Activated CD8-positive, alpha-beta T cell treated with anti-CD3 and anti-CD28 coated beads, Interleukin-2, amount 10 ng/mL, durations not matched to agents 7 days and 5 days (primary cell): Measurements from ENCODE around the gene PTPN14. TPM values are rescaled to one million over a fixed set of nuclear protein-coding genes. Genes with fewer than 3 reads are reported as not detected.

Experiments
- ATAC-seq: fragments of 150-1000 bp; cut with Tn5 transposase; one replicate; pipeline ENCODE4 v1.10.0; 2021; ENCODE audit warnings: moderate library complexity
- CTCF ChIA-PET: fragments of 350-600 bp; sonication (Branson Sonifier 250); formaldehyde crosslinking; loops from one replicate; lab custom pipeline; 2021; ENCODE audit warnings: antibody characterized with exemption; lab: Charles Lee
- POLR2A ChIA-PET: fragments of 350-600 bp; sonication (Branson Sonifier 250); formaldehyde crosslinking; loops from one replicate; lab custom pipeline; 2021; ENCODE audit warnings: antibody characterized with exemption; lab: Charles Lee
- DNase-seq: peaks from one replicate; pipeline ENCODE4 v3.0.0-alpha.2; 2020
- H3K27ac Mint-ChIP-seq: one replicate; pipeline ENCODE4 v1.8.0; 2021; ENCODE audit warnings: mild to moderate bottlenecking, mixed read lengths
- H3K27me3 Mint-ChIP-seq: one replicate; pipeline ENCODE4 v1.8.0; 2021; ENCODE audit warnings: low read depth, mixed read lengths
- H3K36me3 Mint-ChIP-seq: one replicate; pipeline ENCODE4 v1.8.0; 2021; ENCODE audit warnings: low read depth, mixed read lengths
- H3K4me1 Mint-ChIP-seq: one replicate; pipeline ENCODE4 v1.8.0; 2021; ENCODE audit warnings: low read depth, mixed read lengths
- H3K4me3 Mint-ChIP-seq: one replicate; pipeline ENCODE4 v1.8.0; 2021; ENCODE audit warnings: mild to moderate bottlenecking, mixed read lengths
- H3K9me3 Mint-ChIP-seq: one replicate; pipeline ENCODE4 v1.8.0; 2022; ENCODE audit warnings: mixed read lengths; ENCODE audit not compliant: insufficient read depth
- total RNA-seq, 2 experiments: library from RNA; stranded (reverse); gene quantifications; one replicate each; pipeline ENCODE4 v1.2.3, GENCODE V29; 2021

The PTPN14 gene
- total RNA-seq, 2 experiments from 2014 or later: 0.13 to 0.21 TPM

- POLR2A ChIA-PET: no interaction called here
Measured at GRCh38 chr1:214363386-214363785, 188.0 kb downstream of the PTPN14 start.

GRCh38 chr1:214362188-214362882, 189.1 kb downstream of the PTPN14 start:
- no peak overlapping the region for H3K4me3 Mint-ChIP-seq
- peaks cover 19% of the 10 kb centered on the region for H3K27me3 Mint-ChIP-seq
- DNase-seq (no peak), ATAC-seq (no peak)
- no peak overlapping the region for H3K27ac Mint-ChIP-seq
- ChIA-PET POLR2A (no interaction called here), CTCF (no interaction called here)
- H3K4me1 Mint-ChIP-seq: no peaks in the 10 kb centered on the region
- no peaks in the 10 kb centered on the region for H3K36me3 Mint-ChIP-seq
- no peaks in the 10 kb centered on the region for H3K9me3 Mint-ChIP-seq

More at GRCh38 chr1:214363386-214363785, 188.0 kb downstream of the PTPN14 start:
- peaks cover 17% of the 10 kb centered on the region for H3K27me3 Mint-ChIP-seq
- CTCF ChIA-PET: no interaction called here
- no peaks in the 10 kb centered on the region for H3K4me1 Mint-ChIP-seq
- no peak overlapping the region for H3K27ac Mint-ChIP-seq
- H3K4me3 Mint-ChIP-seq: no peak overlapping the region
- DNase-seq (no peak), ATAC-seq (no peak)
- H3K9me3 Mint-ChIP-seq: no peaks in the 10 kb centered on the region
- no peaks in the 10 kb centered on the region for H3K36me3 Mint-ChIP-seq

GRCh38 chr1:214361636-214362035, 189.8 kb downstream of the PTPN14 start:
- H3K4me1 Mint-ChIP-seq: no peaks in the 10 kb centered on the region
- peaks cover 19% of the 10 kb centered on the region for H3K27me3 Mint-ChIP-seq
- DNase-seq (no peak), ATAC-seq (no peak)
- POLR2A ChIA-PET: no interaction called here
- H3K27ac Mint-ChIP-seq: no peak overlapping the region
- no peaks in the 10 kb centered on the region for H3K36me3 Mint-ChIP-seq
- H3K9me3 Mint-ChIP-seq: no peaks in the 10 kb centered on the region
- no peak overlapping the region for H3K4me3 Mint-ChIP-seq
- CTCF ChIA-PET: no interaction called here

GRCh38 chr1:214360525-214361164, 190.8 kb downstream of the PTPN14 start:
- ChIA-PET POLR2A (no interaction called here), CTCF (interaction anchor here (1.3 kb wide), 1 partner anchor 224 kb away, joined by 3 read pairs; no protein-coding TSS in a partner anchor)
- Mint-ChIP-seq H3K27me3 (peaks cover 22% of the 10 kb centered on the region), H3K9me3 (no peaks in the 10 kb centered on the region), H3K4me1 (no peaks in the 10 kb centered on the region), H3K4me3 (no peak overlapping the region), H3K27ac (no peak overlapping the region), H3K36me3 (no peaks in the 10 kb centered on the region)
- DNase-seq (no peak), ATAC-seq (no peak)

- H3K27ac Mint-ChIP-seq: no peak overlapping the region
- no peak overlapping the region for H3K4me3 Mint-ChIP-seq
- no peaks in the 10 kb centered on the region for H3K36me3 Mint-ChIP-seq
- ATAC-seq (no peak), DNase-seq (no peak)
- no peaks in the 10 kb centered on the region for H3K9me3 Mint-ChIP-seq
- POLR2A ChIA-PET: no interaction called here
- H3K27me3 Mint-ChIP-seq: peaks cover 22% of the 10 kb centered on the region
- CTCF ChIA-PET: interaction anchor here (0.6 to 1.3 kb wide), 2 partner anchors 28 to 225 kb away, joined by 3 read pairs; no protein-coding TSS in a partner anchor
- no peaks in the 10 kb centered on the region for H3K4me1 Mint-ChIP-seq
Measured at GRCh38 chr1:214360116-214360515, 191.3 kb downstream of the PTPN14 start.

- Mint-ChIP-seq H3K9me3 (no peaks in the 10 kb centered on the region), H3K4me3 (no peak overlapping the region), H3K27me3 (peaks cover 8% of the 10 kb centered on the region), H3K36me3 (no peaks in the 10 kb centered on the region), H3K27ac (no peak overlapping the region), H3K4me1 (no peaks in the 10 kb centered on the region)
- no peak for ATAC-seq
- ChIA-PET CTCF (interaction anchor here (1.2 to 2.9 kb wide), 4 partner anchors 22 to 283 kb away, joined by 3 to 14 read pairs (median 6); no protein-coding TSS in a partner anchor), POLR2A (no interaction called here)
- no peak for DNase-seq
Measured at GRCh38 chr1:214354440-214355148, 196.8 kb downstream of the PTPN14 start.

- ChIA-PET CTCF (interaction anchor here (1.3 to 2.9 kb wide), 3 partner anchors 20 to 24 kb away, joined by 10 to 14 read pairs (median 12); no protein-coding TSS in a partner anchor), POLR2A (no interaction called here)
- no peaks in the 10 kb centered on the region for H3K4me1 Mint-ChIP-seq
- H3K4me3 Mint-ChIP-seq: no peak overlapping the region
- no peaks in the 10 kb centered on the region for H3K36me3 Mint-ChIP-seq
- H3K9me3 Mint-ChIP-seq: no peaks in the 10 kb centered on the region
- peaks cover 8% of the 10 kb centered on the region for H3K27me3 Mint-ChIP-seq
- ATAC-seq (no peak), DNase-seq (no peak)
- no peak overlapping the region for H3K27ac Mint-ChIP-seq
Measured at GRCh38 chr1:214352838-214353237, 198.6 kb downstream of the PTPN14 start.

- H3K4me1 Mint-ChIP-seq: no peaks in the 10 kb centered on the region
- no peak overlapping the region for H3K27ac Mint-ChIP-seq
- no peak overlapping the region for H3K4me3 Mint-ChIP-seq
- no peak for ATAC-seq
- CTCF ChIA-PET: interaction anchor here (1.2 to 2.9 kb wide), 3 partner anchors 19 to 138 kb away, joined by 4 to 12 read pairs (median 10); no protein-coding TSS in a partner anchor
- POLR2A ChIA-PET: no interaction called here
- H3K9me3 Mint-ChIP-seq: no peaks in the 10 kb centered on the region
- no peak for DNase-seq
- H3K36me3 Mint-ChIP-seq: no peaks in the 10 kb centered on the region
- H3K27me3 Mint-ChIP-seq: peaks cover 6% of the 10 kb centered on the region
Measured at GRCh38 chr1:214351551-214352277, 199.7 kb downstream of the PTPN14 start.

- POLR2A ChIA-PET: no interaction called here
Measured at GRCh38 chr1:214349781-214350180, 201.6 kb downstream of the PTPN14 start.

GRCh38 chr1:214349008-214349407, 202.4 kb downstream of the PTPN14 start:
- H3K27me3 Mint-ChIP-seq: peaks cover 3% of the 10 kb centered on the region
- H3K4me1 Mint-ChIP-seq: no peaks in the 10 kb centered on the region
- ChIA-PET CTCF (interaction anchor here (3.9 kb wide), 1 partner anchor 17 kb away, joined by 31 read pairs; no protein-coding TSS in a partner anchor), POLR2A (no interaction called here)
- H3K9me3 Mint-ChIP-seq: no peaks in the 10 kb centered on the region
- DNase-seq: no peak
- no peak for ATAC-seq
- peaks cover 12% of the 10 kb centered on the region for H3K36me3 Mint-ChIP-seq
- H3K27ac Mint-ChIP-seq: no peak overlapping the region
- no peak overlapping the region for H3K4me3 Mint-ChIP-seq

More at GRCh38 chr1:214349781-214350180, 201.6 kb downstream of the PTPN14 start:
- Mint-ChIP-seq H3K4me3 (no peak overlapping the region), H3K4me1 (no peaks in the 10 kb centered on the region), H3K27me3 (peaks cover 3% of the 10 kb centered on the region), H3K27ac (no peak overlapping the region), H3K36me3 (peaks cover 6% of the 10 kb centered on the region), H3K9me3 (no peaks in the 10 kb centered on the region)
- DNase-seq (no peak), ATAC-seq (no peak)
- CTCF ChIA-PET: interaction anchor here (0.7 to 3.9 kb wide), 4 partner anchors 9 to 90 kb away, joined by 3 to 31 read pairs (median 5); no protein-coding TSS in a partner anchor

- Mint-ChIP-seq H3K27ac (no peak overlapping the region), H3K4me3 (no peak overlapping the region), H3K27me3 (no peaks in the 10 kb centered on the region), H3K9me3 (no peaks in the 10 kb centered on the region), H3K36me3 (peaks cover 18% of the 10 kb centered on the region), H3K4me1 (no peaks in the 10 kb centered on the region)
- ChIA-PET POLR2A (no interaction called here), CTCF (interaction anchor here (0.8 to 2.3 kb wide), 3 partner anchors 11 to 26 kb away, joined by 3 to 9 read pairs (median 8); no protein-coding TSS in a partner anchor)
- ATAC-seq (no peak), DNase-seq (no peak)
Measured at GRCh38 chr1:214344897-214345296, 206.5 kb downstream of the PTPN14 start.
